Panc1 (cell line): ENCODE measurements around the gene RAET1E.

Source experiments
- CTCF ChIP-seq: fragments of 450-650 bp; IDR thresholded peaks from 2 replicates; pipeline ENCODE4 v1.5.1; 2017; ENCODE audit warnings: mild to moderate bottlenecking
- POLR2AphosphoS5 ChIP-seq: IDR thresholded peaks from 2 replicates; pipeline ENCODE4 v1.6.1; 2012; ENCODE audit warnings: mild to moderate bottlenecking, low read depth, low read length, moderate library complexity
- REST ChIP-seq, 2 experiments: IDR thresholded peaks; 2 replicates each; pipeline ENCODE4 v1.6.1; 2011 to 2012; ENCODE audit warnings: low read depth in 2 of 2, control low read depth in 1 of 2, low read length in 1 of 2, mild to moderate bottlenecking in 1 of 2, moderate library complexity in 1 of 2; ENCODE audit not compliant: insufficient read depth in 1 of 2
- TCF7L2 ChIP-seq: IDR thresholded peaks from 2 replicates; pipeline ENCODE4 v1.6.1; 2011; ENCODE audit warnings: mild to moderate bottlenecking, low read depth, low read length, inconsistent platforms

GRCh38 chr6:149933461-149933860 is 35.5 kb upstream of the RAET1E start:
- TF ChIP-seq CTCF (no peak), POLR2AphosphoS5 (no peak), REST (IDR thresholded peaks at IDR 0.05; ENCODE audit: insufficient read depth in 1 of 2, low read depth in 2 of 2, low read length in 1 of 2) (no peak), TCF7L2 (no peak)
